ENCODE results near the gene PDXP. TPM values are rescaled to one million over a fixed set of nuclear protein-coding genes. Genes with fewer than 3 reads are reported as not detected.

The PDXP gene
- total and polyA plus RNA-seq, 2 of the 4 experiments (the other 2 are of a cell fraction) = 5.4 to 24.1 TPM

DNA sequence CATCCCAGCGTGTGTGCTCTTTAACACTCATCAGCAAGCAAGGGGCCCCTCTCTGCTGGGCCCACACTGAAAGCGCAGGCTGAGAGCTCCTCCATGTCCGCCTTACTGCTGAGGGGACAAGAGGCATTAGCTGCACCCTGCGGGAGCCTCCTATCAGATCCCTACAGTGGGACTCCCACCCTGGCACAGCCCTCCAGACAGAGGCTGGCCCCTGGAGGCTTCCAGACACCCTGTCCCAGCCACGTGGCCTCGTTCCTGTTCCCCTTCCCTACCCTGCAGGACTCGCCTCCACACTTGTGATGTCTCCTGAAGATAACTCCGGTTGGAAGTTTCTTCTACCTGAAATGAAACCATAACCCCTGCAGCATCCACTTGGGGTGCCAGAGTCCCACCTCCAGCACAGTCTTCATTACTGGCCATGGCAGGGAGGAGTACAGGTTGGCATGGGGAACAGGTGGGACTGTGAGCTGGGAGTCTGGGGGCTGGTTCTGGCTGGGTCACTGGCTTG is 24.1 kb upstream of the PDXP start (continued):
- TF ChIP-seq FOS (IDR thresholded peaks at IDR 0.05; ENCODE audit: low read depth, low read length) = no peak

DNA sequence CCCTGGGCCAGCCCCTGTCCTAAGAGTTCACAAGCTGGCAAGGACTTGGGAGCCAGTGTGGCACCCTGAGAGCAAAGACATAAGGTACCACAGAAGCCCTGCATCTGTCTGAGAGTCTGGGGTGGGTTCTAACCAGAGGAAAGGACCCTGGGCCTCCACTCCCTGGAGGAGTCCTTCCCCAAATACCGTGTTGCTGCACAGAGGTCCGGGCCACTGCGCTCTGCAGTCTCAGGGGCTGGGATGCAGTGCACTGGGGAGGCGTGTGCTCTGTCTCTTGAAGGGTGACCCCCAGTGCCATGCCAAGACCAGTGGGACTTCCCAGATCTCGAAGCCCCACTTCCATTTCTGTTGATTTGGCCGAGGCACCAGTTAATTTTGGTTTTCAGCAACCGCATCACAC is 23.4 kb upstream of the PDXP start:
- Histone ChIP-seq H2BK15ac (ENCODE audit: low read depth, low read length) (peak overlapping the region; percentile 86; the same call in 1 of the 3 replicates), H2BK120ac (ENCODE audit: low read depth, low read length) (peak overlapping the region; percentile 89; the same call in 1 of the 2 replicates), H3K4me2 (ENCODE audit: low read depth, low read length) (no peak overlapping the region), H3K4me1 (ENCODE audit: control insufficient read depth, insufficient read depth, low read length) (peaks cover 42% of the 10 kb centered on the region), H2AK9ac (replicated peaks; ENCODE audit: low read depth, low read length, poor library complexity) (peak overlapping the region; percentile 97), H3K27me3 (ENCODE audit: control insufficient read depth, insufficient read depth, low read length) (no peaks in the 10 kb centered on the region), H4K20me1 (ENCODE audit: insufficient read depth, low read length) (no peaks in the 10 kb centered on the region), H2BK20ac (ENCODE audit: low read depth, low read length) (no peak overlapping the region), H3K9ac (ENCODE audit: low read depth, low read length) (peak overlapping the region; percentile 41), H4K91ac (ENCODE audit: insufficient read depth, low read depth, low read length) (peak overlapping the region; percentile 75; the same call in 1 of the 2 replicates), H3K56ac (ENCODE audit: extremely low read depth, insufficient read depth, low read length) (no peak overlapping the region), H3K18ac (ENCODE audit: low read depth, low read length) (peak overlapping the region; percentile 35), H2BK5ac (ENCODE audit: low read depth, low read length, poor library complexity, severe bottlenecking) (peak overlapping the region; percentile 89), H3K79me1 (ENCODE audit: low read depth in 1 of 2, low read length in 2 of 2) (peaks cover 0 to 57% of the 10 kb centered on the region in 2 experiments; a peak in 3 of 4 replicates), H3K4me3 (ENCODE audit: insufficient read depth, low read depth, low read length) (no peak overlapping the region), H3K4ac (ENCODE audit: low read depth, low read length) (peak overlapping the region; percentile 96; the same call in 1 of the 2 replicates), H3K36me3 (ENCODE audit: control insufficient read depth, insufficient read depth, low read length) (peaks cover 15% of the 10 kb centered on the region; the same call in 1 of the 2 replicates), H2AK5ac (ENCODE audit: low read depth, low read length) (peak overlapping the region; percentile 96; the same call in 1 of the 2 replicates), H3K23ac (ENCODE audit: low read depth, low read length) (peak overlapping the region; percentile 86; the same call in 1 of the 2 replicates), H3K27ac (ENCODE audit: insufficient read depth, low read length) (peak overlapping the region; percentile 97), H4K8ac (ENCODE audit: low read depth in 2 of 2, low read length in 2 of 2) (peak overlapping the region; percentile 84 to 99; a peak in 2 of 4 replicates), H2AFZ (replicated peaks; ENCODE audit: low read length, poor library complexity) (no peak overlapping the region), H4K5ac (ENCODE audit: low read depth, low read length) (peak overlapping the region; percentile 42), H3K9me1 (ENCODE audit: insufficient read depth, low read length) (peaks cover 19% of the 10 kb centered on the region), H3K14ac (replicated peaks; ENCODE audit: low read depth, low read length) (peak overlapping the region; percentile 91), H3K9me3 (ENCODE audit: control insufficient read depth, insufficient read depth, low read length) (no peaks in the 10 kb centered on the region)
- no peak for DNase-seq
- ChIA-PET CTCF (interaction anchor here (1.0 to 3.0 kb wide), 2 partner anchors 8 to 46 kb away, joined by 3 to 12 read pairs; no protein-coding TSS in a partner anchor), POLR2A (ENCODE audit: unreplicated experiment) (no interaction called here)
- BruUV-seq (replicated peaks) = no TSS peak
- TF ChIP-seq MXI1 (IDR thresholded peaks at IDR 0.05; ENCODE audit: borderline replicate concordance, low read depth, low read length) = no peak
- no peak for TF ChIP-seq CEBPB (IDR thresholded peaks at IDR 0.05; ENCODE audit: low read depth, low read length)
- no peak for TF ChIP-seq RAD21 (IDR thresholded peaks at IDR 0.05; ENCODE audit: low read length)
- TF ChIP-seq MAZ (IDR thresholded peaks at IDR 0.05; ENCODE audit: borderline replicate concordance, low read depth, low read length) = no peak
- no peak for TF ChIP-seq CHD1 (IDR thresholded peaks at IDR 0.05; ENCODE audit: low read depth, low read length)
- TF ChIP-seq POLR2A (IDR thresholded peaks at IDR 0.05; ENCODE audit: low read depth, low read length) = no peak
- TF ChIP-seq, protein P1, sequence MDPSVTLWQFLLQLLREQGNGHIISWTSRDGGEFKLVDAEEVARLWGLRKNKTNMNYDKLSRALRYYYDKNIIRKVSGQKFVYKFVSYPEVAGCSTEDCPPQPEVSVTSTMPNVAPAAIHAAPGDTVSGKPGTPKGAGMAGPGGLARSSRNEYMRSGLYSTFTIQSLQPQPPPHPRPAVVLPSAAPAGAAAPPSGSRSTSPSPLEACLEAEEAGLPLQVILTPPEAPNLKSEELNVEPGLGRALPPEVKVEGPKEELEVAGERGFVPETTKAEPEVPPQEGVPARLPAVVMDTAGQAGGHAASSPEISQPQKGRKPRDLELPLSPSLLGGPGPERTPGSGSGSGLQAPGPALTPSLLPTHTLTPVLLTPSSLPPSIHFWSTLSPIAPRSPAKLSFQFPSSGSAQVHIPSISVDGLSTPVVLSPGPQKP (IDR thresholded peaks at IDR 0.05; ENCODE audit: borderline replicate concordance, low read depth, low read length) = no peak
- TF ChIP-seq, protein P2, sequence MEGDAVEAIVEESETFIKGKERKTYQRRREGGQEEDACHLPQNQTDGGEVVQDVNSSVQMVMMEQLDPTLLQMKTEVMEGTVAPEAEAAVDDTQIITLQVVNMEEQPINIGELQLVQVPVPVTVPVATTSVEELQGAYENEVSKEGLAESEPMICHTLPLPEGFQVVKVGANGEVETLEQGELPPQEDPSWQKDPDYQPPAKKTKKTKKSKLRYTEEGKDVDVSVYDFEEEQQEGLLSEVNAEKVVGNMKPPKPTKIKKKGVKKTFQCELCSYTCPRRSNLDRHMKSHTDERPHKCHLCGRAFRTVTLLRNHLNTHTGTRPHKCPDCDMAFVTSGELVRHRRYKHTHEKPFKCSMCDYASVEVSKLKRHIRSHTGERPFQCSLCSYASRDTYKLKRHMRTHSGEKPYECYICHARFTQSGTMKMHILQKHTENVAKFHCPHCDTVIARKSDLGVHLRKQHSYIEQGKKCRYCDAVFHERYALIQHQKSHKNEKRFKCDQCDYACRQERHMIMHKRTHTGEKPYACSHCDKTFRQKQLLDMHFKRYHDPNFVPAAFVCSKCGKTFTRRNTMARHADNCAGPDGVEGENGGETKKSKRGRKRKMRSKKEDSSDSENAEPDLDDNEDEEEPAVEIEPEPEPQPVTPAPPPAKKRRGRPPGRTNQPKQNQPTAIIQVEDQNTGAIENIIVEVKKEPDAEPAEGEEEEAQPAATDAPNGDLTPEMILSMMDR (conservative IDR thresholded peaks at IDR 0.05; ENCODE audit: low read depth, low read length) = no peak
- TF ChIP-seq MAFK (IDR thresholded peaks at IDR 0.05; ENCODE audit: low read depth, low read length) = no peak
- no peak for TF ChIP-seq RCOR1 (IDR thresholded peaks at IDR 0.05; ENCODE audit: insufficient replicate concordance, low read length)
- TF ChIP-seq FOS (IDR thresholded peaks at IDR 0.05; ENCODE audit: low read depth, low read length) = no peak
- TF ChIP-seq, protein P3, sequence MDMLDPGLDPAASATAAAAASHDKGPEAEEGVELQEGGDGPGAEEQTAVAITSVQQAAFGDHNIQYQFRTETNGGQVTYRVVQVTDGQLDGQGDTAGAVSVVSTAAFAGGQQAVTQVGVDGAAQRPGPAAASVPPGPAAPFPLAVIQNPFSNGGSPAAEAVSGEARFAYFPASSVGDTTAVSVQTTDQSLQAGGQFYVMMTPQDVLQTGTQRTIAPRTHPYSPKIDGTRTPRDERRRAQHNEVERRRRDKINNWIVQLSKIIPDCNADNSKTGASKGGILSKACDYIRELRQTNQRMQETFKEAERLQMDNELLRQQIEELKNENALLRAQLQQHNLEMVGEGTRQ (IDR thresholded peaks at IDR 0.05; ENCODE audit: low read depth, low read length) = no peak
- no peak for TF ChIP-seq NFE2L2 (IDR thresholded peaks at IDR 0.05; ENCODE audit: low read depth, low read length)
- WGBS, 2 experiments (ENCODE audit: extremely low coverage in 2 of 2, insufficient read length in 1 of 2) = no CpG with 5 or more reads among the region's 7 CpGs
- dilution Hi-C loops (cut with HindIII; ENCODE audit: low sequenced_read_pairs, unreplicated experiment) (no loop called here), intact Hi-C loops (cut with micrococcal nuclease) (no loop called here), in situ Hi-C loops (cut with MboI; ENCODE audit: low sequenced_read_pairs) (no loop called here)
- no peak for ATAC-seq (ENCODE audit: low read depth)
